Vagina (tissue), 2 donors: ENCODE measurements around the gene NOVA2.

Experiments
- CTCF ChIP-seq, 3 experiments: fragments of 450-650 bp in 2 of 3; fragments of 200-600 bp in 1 of 3; sonication (generic) in 1 of 3; IDR thresholded peaks; one replicate each; pipeline ENCODE4 v1.5.1; 2017 to 2019; ENCODE audit warnings: antibody characterized with exemption in 3 of 3, mild to moderate bottlenecking in 2 of 3, moderate library complexity in 2 of 3
- POLR2A ChIP-seq, 2 donors: fragments of 450-650 bp; IDR thresholded peaks; one replicate each; pipeline ENCODE4 v1.6.1; 2017; ENCODE audit warnings: antibody characterized with exemption in 2 of 2, mild to moderate bottlenecking in 2 of 2, moderate library complexity in 2 of 2
- POLR2AphosphoS5 ChIP-seq, 2 donors: sonication (generic); formaldehyde crosslinking; IDR thresholded peaks; one replicate each; pipeline ENCODE4 v1.9.0; 2017; ENCODE audit warnings: antibody characterized with exemption in 2 of 2, mild to moderate bottlenecking in 2 of 2, low read depth in 1 of 2; ENCODE audit not compliant: insufficient read depth in 1 of 2

- TF ChIP-seq CTCF (IDR thresholded peaks at IDR 0.05) (no peak), POLR2A (IDR thresholded peaks at IDR 0.05) (no peak), POLR2AphosphoS5 (IDR thresholded peaks at IDR 0.05; ENCODE audit: insufficient read depth in 1 of 2, low read depth in 1 of 2) (no peak)
Observed at GRCh38 chr19:45968626-45969025, 5.0 kb downstream of the NOVA2 start.
